ENCODE data around the gene NBEA.

NBEA gene

DNA sequence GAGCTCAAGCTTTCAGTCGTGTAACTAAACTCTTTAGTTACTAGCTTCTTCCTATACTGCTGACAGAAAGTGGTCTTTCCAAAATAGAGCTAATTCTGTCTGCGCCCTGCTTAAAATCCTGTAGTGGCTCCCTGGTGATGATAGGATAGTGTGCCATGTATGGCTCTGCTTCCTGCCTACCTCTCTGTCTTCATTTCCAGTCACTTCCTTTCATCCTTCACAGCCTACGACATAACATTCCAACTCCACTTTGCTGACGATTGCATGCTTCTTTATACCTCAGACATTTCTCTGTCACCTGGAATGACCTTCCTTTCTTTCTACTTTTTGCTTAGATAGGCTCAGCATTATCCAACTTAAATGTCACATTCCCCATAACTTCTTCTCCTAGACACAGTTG, 343.6 kb downstream of the NBEA start:
- DNase-seq (ENCODE audit: low read depth) = no peak

DNA sequence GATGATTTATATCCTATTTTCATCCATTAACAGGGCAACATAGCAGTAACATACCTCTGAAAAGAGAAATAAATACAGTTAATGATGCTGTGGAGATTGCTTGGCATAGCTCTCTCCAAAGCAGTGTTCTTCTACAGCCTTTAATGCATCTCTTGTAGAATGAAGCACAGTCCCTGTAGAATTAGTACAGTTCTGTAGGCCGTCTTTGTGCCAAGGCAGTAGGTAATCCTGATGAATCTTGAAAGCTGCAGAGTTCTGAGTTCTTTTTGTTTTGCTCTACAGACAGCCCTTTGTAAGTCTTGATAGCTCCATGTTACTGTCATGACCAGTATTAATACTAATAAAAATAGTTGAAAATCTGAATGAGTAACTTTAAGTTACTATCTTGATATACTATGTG, 350.3 kb downstream of the NBEA start:
- DNase-seq (ENCODE audit: low read depth) = no peak

DNA sequence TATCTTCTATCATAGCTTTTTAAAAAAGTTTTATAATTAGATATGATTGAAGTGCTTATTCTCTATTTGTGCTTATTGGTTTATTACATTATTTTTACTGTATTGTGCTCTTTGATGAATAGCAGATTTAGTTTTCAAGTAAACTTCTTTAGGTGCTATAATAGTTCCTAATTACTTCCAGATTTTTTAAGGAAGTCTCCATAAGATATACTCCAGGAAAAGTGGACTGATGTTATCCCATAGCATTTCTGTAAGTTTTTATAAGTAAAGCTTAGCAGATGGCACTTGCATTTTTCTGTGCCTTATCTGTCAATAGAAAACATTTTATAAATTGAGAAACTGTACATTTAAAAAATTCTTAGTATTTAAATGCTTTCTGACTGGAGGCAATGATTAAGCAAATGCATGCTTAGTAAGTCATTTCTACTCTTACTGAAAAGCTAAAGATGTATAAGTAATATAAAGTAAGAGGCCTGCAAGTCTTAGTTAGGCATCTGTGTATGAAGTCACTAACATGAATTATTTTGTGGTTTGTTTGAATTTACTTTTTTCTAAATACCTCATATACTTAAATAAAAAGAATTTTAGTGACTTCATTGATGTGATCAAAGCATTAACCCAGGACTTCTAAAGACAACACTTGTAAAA, 351.6 kb downstream of the NBEA start:
- no peak for DNase-seq (ENCODE audit: low read depth)

DNA sequence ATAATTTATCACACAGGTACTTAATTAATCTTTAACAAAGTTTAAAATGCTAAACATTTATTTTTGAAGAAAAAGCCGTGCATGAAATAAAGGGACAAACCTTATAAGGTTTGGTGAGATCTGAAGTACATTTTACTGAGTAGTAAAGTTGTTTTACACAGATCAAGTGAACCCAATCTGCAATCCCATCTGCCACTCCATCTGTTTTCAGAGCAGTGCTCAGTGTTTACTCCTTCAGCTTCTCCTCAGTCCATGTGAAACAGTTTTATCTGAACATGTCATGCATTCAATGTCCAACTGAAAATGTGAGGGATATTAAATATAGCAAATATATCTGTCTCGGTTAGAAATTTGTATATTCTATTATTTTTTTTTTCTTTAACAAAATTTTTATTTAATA, 367.6 kb downstream of the NBEA start:
- no peak for DNase-seq (ENCODE audit: low read depth)

- DNase-seq (ENCODE audit: low read depth) = no peak
Observed at GRCh38 chr13:35332134-35332533, 390.1 kb downstream of the NBEA start.

DNA sequence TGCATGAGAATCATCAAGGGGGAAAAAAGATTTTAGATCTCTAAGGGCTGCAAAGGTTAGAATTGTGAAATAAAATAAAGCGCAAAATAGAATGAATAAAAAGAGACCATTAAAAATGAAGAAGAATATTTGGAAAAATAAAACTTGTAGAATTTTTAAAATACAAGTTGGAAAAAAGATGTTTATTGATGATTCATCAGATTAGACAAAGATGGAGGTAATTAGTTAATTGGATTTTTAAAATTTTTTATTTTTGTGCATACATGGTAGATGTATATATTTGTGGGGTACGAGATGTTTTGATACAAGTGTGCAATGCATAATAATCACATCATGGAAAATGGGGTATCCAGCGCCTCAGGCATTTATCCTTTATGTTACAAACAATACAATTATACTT, 391.1 kb downstream of the NBEA start:
- no peak for DNase-seq (ENCODE audit: low read depth)

- DNase-seq (ENCODE audit: low read depth) = no peak
Observed at GRCh38 chr13:35342440-35342839, 400.4 kb downstream of the NBEA start.

- no peak for DNase-seq (ENCODE audit: low read depth)
Observed at GRCh38 chr13:35343417-35343816, 401.3 kb downstream of the NBEA start.

GRCh38 chr13:35345992-35346391, 403.9 kb downstream of the NBEA start:
- no peak for DNase-seq (ENCODE audit: low read depth)

- DNase-seq (ENCODE audit: low read depth) = no peak
Observed at GRCh38 chr13:35346494-35346893, 404.4 kb downstream of the NBEA start.

DNA sequence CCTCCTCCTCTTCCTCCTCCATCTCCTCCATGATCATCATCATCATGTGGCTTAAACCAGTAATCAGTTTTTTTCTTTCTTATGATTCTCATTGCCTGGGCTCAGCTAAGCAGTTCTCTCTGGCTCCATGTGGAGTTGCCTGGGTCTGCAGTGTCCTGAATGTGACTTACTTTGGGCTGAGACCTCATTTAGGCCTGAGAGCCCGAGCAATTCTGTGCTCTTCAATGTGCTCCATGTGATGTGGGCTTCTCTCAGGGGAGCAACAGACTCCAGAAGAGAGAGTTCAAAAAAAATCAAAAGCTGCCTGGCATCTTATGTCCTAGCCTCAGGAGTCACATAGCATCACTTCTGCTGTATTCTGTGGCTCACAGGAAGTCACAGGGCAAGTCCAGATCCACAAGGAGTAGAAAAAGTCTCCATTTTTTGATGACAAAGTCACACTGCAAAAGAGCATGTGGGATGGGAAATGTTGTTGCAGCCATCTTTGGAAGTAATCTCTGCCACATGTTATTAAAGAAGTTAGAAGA, 405.7 kb downstream of the NBEA start:
- no peak for DNase-seq (ENCODE audit: low read depth)

DNA sequence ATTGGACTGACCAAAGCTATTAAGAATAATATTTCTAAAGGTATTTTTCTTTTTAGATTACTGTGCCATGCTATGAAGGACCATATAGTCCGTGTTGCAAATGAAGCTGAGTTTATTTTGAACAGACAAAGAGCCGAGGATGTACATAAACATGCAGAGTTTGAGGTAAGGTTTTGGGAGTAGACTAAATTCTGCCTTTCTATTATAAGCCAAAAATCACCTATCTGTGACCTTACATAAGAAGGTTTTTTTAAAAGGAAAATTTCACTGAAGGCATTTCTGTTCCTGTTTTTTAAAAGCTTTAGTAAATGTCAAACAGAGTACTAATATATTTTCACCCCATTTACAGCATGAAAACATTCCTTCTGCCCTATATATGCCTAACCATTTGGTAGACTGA, 407.0 kb downstream of the NBEA start:
- DNase-seq (ENCODE audit: low read depth) = no peak

DNA sequence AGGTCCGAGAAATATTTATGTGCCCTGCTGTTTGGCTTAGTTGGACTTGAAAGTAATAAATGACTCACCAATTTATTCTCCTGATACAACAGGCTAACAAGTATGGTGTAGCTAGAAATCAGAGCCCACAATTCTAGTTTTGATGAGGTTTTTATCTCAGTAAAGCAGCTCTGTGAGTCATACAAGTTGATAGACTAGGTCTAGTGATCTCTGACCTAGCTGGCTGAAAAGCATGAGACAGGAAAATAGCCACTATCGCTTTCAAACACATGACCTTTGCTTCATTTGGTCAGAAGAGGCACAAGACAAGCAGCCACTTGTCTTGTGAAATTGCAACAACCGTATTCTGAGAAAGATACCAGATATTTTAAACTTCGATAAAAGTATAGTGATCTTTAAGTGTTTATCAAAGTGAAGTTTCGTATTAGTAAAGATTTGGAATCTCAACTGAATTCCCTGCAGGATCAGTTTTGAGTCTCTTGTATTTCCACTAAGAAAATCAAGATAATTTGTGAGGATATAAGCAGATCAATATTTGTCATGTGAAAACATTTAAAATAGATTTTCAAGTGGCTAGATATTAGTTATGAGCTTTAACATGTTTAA, 407.7 kb downstream of the NBEA start:
- no peak for DNase-seq (ENCODE audit: low read depth)

DNA sequence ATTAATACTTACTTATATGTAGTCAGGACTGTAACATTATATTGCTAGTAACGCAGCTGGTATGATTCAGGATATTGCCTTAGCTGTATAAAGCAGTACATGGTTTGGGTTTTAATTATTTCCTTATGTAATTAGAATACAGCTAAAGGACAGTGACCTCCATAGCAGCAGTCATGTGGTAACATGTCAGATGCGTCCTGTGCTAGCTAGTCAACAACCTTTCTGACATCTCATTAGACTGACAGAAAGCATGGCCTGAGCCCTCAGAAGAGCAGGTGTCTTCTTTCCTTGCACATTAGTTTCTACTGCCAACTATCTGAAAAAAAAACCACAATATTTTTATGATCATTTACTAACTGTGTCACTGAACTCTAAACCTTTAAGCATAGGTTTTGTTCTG, 412.2 kb downstream of the NBEA start:
- no peak for DNase-seq (ENCODE audit: low read depth)

- DNase-seq (ENCODE audit: low read depth) = no peak
Observed at GRCh38 chr13:35354882-35355281, 412.8 kb downstream of the NBEA start.

DNA sequence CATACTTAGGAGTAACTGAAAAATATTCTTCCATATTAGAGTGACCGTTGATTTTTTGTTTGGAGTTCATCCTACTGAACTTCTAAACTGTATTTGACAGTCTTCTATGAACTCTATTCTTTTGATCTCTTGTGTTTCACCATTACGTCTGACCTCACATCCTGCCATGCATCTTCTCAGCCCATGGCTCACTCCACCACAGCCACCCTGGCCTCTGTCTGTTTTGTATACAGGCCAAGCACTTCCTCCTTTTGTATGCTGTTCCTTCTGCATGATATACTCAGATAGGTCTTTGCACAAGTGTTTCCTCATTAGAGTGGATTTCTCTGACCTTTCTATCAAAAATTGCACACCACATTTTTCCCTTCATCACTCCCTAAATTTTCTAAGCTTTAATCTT, 414.5 kb downstream of the NBEA start:
- DNase-seq (ENCODE audit: low read depth) = no peak

DNA sequence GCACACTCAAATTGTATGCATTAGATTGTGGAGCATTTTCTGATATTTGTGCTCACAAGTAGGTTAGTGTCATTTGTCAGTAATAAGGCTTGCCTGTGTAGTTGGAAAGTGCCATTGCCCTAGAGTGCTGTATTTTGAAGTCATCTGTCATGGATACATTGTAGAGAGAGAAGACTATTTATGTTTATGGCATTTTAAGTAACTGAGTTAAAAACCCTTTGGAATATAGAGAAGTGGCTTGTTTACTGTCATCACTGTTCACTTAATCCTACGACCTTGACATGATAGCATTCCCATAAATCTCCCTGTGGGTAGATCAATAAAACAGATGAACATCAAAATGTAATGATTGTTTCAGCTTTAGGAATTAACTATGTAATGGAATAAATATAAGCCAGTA, 423.8 kb downstream of the NBEA start:
- no peak for DNase-seq (ENCODE audit: low read depth)

DNA sequence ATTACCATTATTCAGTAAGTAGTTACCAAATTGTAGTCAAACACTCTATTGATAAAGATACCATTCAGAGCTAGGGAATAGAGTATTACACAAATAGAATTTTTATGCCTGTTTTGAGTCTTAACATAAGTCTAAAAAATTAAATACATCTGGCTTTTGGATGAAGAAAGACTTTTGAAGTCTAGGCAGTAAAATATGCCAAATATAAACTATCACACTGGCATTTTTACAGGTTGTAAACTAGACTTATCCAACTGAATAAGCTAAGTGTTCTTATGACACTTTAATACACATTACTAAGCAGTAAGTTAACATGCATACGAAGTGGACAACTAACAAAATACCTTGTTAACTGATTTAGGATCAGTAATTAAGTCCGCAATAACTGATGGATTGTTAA, 425.5 kb downstream of the NBEA start:
- no peak for DNase-seq (ENCODE audit: low read depth)

DNA sequence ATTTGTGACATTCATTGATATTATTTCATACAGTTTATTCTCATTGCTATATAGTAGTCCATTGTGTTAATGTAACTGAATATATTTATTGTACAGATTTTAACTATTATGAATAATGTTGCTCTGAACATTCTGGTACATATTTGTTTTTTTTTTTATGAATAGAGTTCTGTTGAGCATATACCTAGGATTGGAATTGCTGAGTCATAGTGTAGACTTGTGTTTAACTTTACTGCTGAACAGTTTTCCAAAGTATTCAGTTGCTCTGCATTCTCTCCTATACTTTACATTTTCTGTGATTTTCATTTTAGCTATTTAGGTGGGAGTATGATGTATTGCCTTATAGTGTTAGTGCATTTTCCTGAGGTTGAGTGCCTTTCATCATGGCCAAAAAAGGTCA, 436.9 kb downstream of the NBEA start:
- DNase-seq (ENCODE audit: low read depth) = no peak

DNA sequence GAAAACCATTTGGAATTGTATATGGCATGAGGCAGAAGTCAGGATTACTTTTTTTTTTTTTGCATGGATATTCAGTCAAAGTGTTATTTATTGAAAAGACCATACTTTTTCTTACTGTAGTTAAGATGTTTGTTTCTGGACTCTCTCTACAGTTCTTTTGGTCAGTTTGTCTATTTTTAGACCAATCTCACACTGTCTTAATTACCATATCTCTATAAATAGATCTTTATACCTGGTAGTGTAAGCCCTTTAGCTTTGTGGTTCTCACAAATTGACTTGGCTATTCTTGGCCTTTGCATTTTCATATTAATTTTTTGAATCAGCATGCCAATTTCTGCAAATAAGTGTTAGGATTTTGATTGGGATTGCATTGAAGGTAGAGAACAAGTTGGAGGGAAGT, 437.6 kb downstream of the NBEA start:
- DNase-seq (ENCODE audit: low read depth) = no peak

- DNase-seq (ENCODE audit: low read depth) = no peak
Observed at GRCh38 chr13:35387682-35388250, 445.7 kb downstream of the NBEA start.

- no peak for DNase-seq (ENCODE audit: low read depth)
Observed at GRCh38 chr13:35388441-35389355, 446.6 kb downstream of the NBEA start.

DNA sequence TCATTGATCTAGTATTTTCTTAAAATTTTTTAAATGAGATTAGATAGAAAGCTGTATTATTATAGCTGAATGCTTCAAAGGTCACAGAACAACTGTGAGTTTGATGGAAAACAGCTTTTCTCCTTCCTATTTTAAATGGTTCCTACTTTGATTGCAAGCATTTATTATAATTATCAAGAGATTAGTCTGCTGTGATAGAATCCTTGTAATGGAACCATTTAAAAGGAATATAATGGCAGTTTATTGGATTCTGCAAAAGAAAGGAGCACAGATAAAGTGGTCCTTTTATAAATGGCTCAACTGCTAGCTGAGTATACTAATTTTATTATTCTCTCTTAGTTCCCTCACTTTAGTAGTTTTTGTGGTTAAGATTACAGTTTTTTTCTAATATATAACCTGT, 447.5 kb downstream of the NBEA start:
- no peak for DNase-seq (ENCODE audit: low read depth)

All from stimulated activated CD8-positive, alpha-beta memory T cell treated with anti-CD3 and anti-CD28 coated beads, Interleukin-4, amount 100 ng/mL, for 24 hours (primary cell).